NCI-H510A (cell line): ENCODE measurements around the gene RRP8.

Experiments
- DNase-seq: peaks from one replicate; lab custom pipeline; 2025; lab: John Stamatoyannopoulos, UW

RRP8 gene

GRCh38 chr11:6603287-6604080 is at the start of gene RRP8, which contains the start of gene ILK:
Gene RRP8 (minus strand): TSS chr11:6603616. CDS start chr11:6603502, 114 bp downstream.
Gene ILK (plus strand): TSS chr11:6603774. CDS start chr11:6604272, 498 bp downstream.
- peak; percentile 65 for DNase-seq

GRCh38 chr11:6653097-6653496 is 49.7 kb upstream of the RRP8 start:
- DNase-seq: no peak

GRCh38 chr11:6652182-6652581 is 48.8 kb upstream of the RRP8 start:
- DNase-seq: no peak

- no peak for DNase-seq
Measured at GRCh38 chr11:6650980-6651379, 47.6 kb upstream of the RRP8 start.

- no peak for DNase-seq
Measured at GRCh38 chr11:6650104-6650503, 46.7 kb upstream of the RRP8 start.

GRCh38 chr11:6648501-6648900 is 45.1 kb upstream of the RRP8 start:
- DNase-seq: no peak

GRCh38 chr11:6647836-6648235 is 44.4 kb upstream of the RRP8 start:
- no peak for DNase-seq

- no peak for DNase-seq
Measured at GRCh38 chr11:6646918-6647679, 43.7 kb upstream of the RRP8 start.

GRCh38 chr11:6646576-6646917 is 43.1 kb upstream of the RRP8 start:
- DNase-seq: no peak

GRCh38 chr11:6646071-6646470 is 42.7 kb upstream of the RRP8 start:
- no peak for DNase-seq

GRCh38 chr11:6642957-6643356 is 39.5 kb upstream of the RRP8 start:
- DNase-seq: no peak

- DNase-seq: no peak
Measured at GRCh38 chr11:6640985-6641701, 37.7 kb upstream of the RRP8 start.

GRCh38 chr11:6640036-6640984 is 36.9 kb upstream of the RRP8 start:
- DNase-seq: no peak

- DNase-seq: no peak
Measured at GRCh38 chr11:6638429-6638828, 35.0 kb upstream of the RRP8 start.

GRCh38 chr11:6637871-6638270 is 34.5 kb upstream of the RRP8 start:
- DNase-seq: no peak

- no peak for DNase-seq
Measured at GRCh38 chr11:6636480-6636879, 33.1 kb upstream of the RRP8 start.

GRCh38 chr11:6635082-6635932 is 31.9 kb upstream of the RRP8 start:
- DNase-seq: no peak

- DNase-seq: no peak
Measured at GRCh38 chr11:6634534-6634933, 31.1 kb upstream of the RRP8 start.

- no peak for DNase-seq
Measured at GRCh38 chr11:6633422-6634408, 30.3 kb upstream of the RRP8 start.
